ENCODE measurements around the gene CRTC1. TPM values are rescaled to one million over a fixed set of nuclear protein-coding genes. Genes with fewer than 3 reads are reported as not detected.

Gene CRTC1
- total RNA-seq, 2 experiments from 2014 or later = 5.9 to 6.4 TPM

GRCh38 chr19:18784786-18785120, 101.3 kb downstream of the CRTC1 start:
- no peak overlapping the region for H3K4me3 Mint-ChIP-seq
- peaks cover 5% of the 10 kb centered on the region for H3K36me3 Mint-ChIP-seq
- ATAC-seq (no peak), DNase-seq (no peak)
- H3K9me3 Mint-ChIP-seq (ENCODE audit: low read depth) = no peaks in the 10 kb centered on the region
- H3K27ac Mint-ChIP-seq = no peak overlapping the region
- CTCF ChIA-PET = no interaction called here
- peaks cover 41% of the 10 kb centered on the region for H3K27me3 Mint-ChIP-seq
- peaks cover 21% of the 10 kb centered on the region for H3K4me1 Mint-ChIP-seq

DNA sequence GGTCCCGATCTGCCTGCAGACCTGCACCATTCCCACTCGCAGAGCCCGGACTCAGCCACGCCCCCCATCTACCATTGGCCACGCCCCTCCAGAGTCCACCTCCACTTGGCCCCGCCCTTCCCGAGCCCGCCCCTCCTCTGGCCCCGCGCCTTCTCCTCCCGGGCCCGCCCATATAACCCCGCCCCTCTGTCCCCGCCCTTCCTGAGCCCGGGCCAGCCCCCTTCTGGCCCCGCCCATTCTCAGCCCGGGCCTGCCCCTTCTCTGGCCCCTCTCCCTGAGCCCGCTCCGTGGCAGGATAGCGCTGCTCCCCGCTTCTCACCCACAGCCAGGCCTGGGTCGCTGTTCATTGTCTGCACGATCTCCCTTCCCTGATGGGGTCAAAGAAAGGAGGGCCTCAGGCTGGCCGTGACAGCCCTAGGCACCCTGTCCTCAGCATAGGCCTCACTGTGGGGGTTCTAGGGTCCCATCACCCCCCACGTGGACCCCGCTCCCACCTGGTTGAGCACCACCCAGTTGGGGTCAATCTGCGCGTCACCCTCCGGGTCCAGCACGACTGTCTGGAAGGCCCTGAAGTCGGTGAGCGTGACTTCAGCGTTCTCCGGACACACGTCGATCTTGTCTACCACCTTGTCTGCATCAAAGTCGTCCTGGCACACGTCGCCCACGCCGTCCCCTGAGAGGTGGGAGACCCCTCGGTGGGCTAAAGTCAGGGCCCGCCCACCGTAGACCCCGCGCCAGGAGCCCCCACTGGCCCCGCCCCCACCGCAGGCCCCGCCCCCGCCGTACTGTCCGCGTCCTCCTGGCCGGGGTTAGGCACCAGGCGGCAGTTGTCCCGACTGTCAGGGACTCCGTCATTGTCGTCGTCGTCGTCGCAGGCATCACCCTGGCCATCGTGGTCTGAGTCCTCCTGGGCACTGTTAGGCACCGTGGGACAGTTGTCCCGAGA, 102.0 kb downstream of the CRTC1 start:
- DNase-seq (peak; percentile 78), ATAC-seq (peak; percentile 76)
- peaks cover 47% of the 10 kb centered on the region for H3K27me3 Mint-ChIP-seq
- CTCF ChIA-PET = no interaction called here
- H3K4me3 Mint-ChIP-seq = no peak overlapping the region
- H3K4me1 Mint-ChIP-seq = peaks cover 24% of the 10 kb centered on the region
- H3K9me3 Mint-ChIP-seq (ENCODE audit: low read depth) = no peaks in the 10 kb centered on the region
- H3K27ac Mint-ChIP-seq = no peak overlapping the region
- H3K36me3 Mint-ChIP-seq = peaks cover 5% of the 10 kb centered on the region

DNA sequence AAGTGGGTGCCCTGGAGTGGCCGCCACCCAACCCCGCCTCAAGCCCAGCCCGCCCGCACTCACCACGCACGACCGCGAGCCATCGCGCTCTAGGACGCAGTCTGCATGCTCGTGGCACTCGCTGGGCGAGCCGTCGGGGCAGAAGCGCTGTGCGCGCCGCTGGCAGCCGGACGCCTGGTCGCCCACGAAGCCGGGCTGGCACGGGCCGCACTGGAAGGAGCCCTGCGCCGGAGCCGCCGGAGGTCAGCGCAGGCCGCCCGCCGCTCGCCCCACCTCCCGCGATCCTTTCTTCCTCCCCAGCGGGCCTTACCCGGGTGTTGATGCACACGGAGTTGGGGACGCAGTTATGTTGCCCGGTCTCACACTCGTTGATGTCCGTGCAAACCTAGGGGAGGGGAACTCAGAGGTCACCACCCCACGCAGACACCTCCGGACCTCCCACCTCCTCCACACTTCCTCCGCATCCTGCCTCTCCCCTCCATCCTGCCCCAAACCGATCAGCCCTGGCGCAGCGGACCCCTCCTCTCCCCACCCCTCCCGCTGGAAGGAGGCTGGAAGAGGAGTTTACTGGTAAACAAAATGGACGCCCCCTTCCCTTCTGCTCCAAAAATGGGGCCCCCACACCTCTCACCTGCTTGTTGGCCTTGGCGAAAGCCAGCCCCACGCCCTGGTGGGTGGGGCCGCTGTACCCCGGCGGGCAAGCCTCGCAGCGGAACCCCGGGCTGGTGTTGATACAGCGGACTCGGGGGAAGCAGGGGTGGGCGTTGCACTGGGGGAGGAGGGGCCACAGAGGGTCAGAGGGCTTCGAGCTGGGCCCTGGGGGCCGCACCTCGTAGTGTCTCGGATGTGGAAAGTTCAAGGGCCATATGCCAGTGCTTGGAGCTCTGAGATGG, 105.3 kb downstream of the CRTC1 start:
- no peak for ATAC-seq
- Mint-ChIP-seq H3K27ac (peak overlapping the region; percentile 22), H3K9me3 (ENCODE audit: low read depth) (no peaks in the 10 kb centered on the region), H3K27me3 (peaks cover 78% of the 10 kb centered on the region), H3K36me3 (peaks cover 5% of the 10 kb centered on the region), H3K4me1 (peaks cover 24% of the 10 kb centered on the region), H3K4me3 (no peak overlapping the region)
- no peak for DNase-seq
- CTCF ChIA-PET = no interaction called here

DNA sequence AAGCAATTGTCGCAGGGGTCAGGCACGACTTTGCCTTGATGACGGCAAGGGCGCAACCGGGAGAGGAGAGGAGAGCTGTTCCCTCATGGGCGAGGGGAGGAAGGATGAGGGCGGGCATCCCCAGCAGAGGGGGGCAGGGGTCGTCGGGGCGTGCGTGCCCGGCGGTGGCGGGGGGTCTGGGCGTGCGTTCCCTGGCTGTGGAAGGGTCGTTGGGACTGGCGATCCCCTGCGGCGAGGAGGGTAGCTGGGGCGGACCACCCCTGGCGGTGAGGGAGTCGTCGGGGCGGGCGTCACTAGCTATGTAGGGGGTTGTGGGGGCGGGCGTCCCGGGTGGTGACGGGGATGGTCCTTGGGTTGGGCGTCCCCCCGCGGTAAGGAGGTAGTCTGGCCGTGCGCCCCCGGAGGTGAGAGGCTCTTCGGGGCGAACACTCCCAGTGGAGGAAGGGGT, 106.0 kb downstream of the CRTC1 start:
- Mint-ChIP-seq H3K4me1 (peaks cover 24% of the 10 kb centered on the region), H3K27ac (peak overlapping the region; percentile 22), H3K4me3 (no peak overlapping the region), H3K36me3 (peaks cover 5% of the 10 kb centered on the region), H3K27me3 (peaks cover 82% of the 10 kb centered on the region), H3K9me3 (ENCODE audit: low read depth) (no peaks in the 10 kb centered on the region)
- ATAC-seq (no peak), DNase-seq (no peak)
- CTCF ChIA-PET = no interaction called here

DNA sequence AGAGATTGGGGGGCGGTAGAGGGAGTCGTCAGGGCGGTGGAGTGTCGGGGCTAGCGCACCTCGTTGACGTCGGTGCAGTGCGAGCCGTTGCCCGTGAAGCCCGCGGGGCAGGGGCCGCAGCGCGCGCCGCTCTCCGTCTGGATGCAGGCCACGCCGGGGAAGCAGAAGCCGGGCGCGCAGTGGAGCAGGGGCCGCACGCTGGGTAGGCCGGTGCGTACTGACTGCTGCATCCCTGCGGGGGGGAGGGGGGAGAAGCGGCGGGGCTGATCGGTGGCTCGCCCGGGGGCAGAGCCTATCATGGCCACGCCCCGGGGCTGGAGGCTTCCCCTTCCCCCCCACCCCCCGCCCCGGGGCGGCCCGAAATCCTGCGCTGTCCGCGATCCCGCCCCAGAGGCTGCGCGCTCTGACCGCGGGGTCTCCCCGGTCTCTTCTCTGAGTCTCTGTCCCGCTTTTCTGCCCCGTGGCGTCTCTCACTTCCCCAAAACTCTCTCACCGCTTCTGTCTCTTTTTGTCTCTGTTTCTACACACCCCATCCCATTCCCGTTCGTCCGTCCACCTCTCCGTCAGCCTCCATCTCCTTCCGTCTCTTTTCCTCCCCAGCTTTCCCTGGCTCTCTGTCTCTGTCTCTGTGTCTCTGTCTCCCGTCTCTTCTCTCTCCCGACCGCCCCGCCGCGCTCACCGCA, 106.5 kb downstream of the CRTC1 start:
- Mint-ChIP-seq H3K4me3 (no peak overlapping the region), H3K36me3 (peaks cover 5% of the 10 kb centered on the region), H3K4me1 (peaks cover 24% of the 10 kb centered on the region), H3K27ac (peak overlapping the region; percentile 14), H3K9me3 (ENCODE audit: low read depth) (no peaks in the 10 kb centered on the region), H3K27me3 (peaks cover 86% of the 10 kb centered on the region)
- ATAC-seq (no peak), DNase-seq (no peak)
- CTCF ChIA-PET = interaction anchor here (1.3 kb wide), 1 partner anchor 43 kb away, joined by 3 read pairs; no protein-coding TSS in a partner anchor

- CTCF ChIA-PET = interaction anchor here (1.3 kb wide), 1 partner anchor 42 kb away, joined by 3 read pairs; no protein-coding TSS in a partner anchor
- Mint-ChIP-seq H3K9me3 (ENCODE audit: low read depth) (no peaks in the 10 kb centered on the region), H3K27me3 (peaks cover 83% of the 10 kb centered on the region), H3K36me3 (peaks cover 5% of the 10 kb centered on the region), H3K4me3 (no peak within 1 kb of the TSS), H3K4me1 (peaks cover 21% of the 10 kb centered on the region), H3K27ac (peak within 1 kb of the TSS; percentile 14)
- ATAC-seq (no peak), DNase-seq (no peak)
Measured at GRCh38 chr19:18790566-18791314, 107.3 kb downstream of the CRTC1 start, which contains the start of gene COMP. COMP (minus strand) TSS chr19:18791305; CDS start chr19:18791269, 36 bp downstream.

DNA sequence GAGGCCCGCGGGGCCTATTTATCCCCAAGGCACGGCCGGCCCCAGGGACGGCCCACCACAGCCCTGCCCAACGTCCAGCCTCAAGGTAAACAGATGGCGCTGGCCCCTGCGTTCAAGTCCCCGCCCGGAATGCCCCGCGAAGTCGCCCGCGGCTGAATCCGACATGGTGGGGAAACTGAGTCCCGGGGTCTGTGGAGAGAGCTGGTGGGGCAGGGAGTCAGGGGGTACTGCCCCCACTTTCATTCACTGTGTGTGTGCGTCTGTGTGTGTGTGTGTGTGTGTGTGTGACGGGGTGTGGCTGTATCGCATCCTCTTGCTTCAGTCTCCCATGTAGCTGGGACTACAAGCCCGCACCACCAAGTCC, 107.8 kb downstream of the CRTC1 start:
- Mint-ChIP-seq H3K9me3 (ENCODE audit: low read depth) (no peaks in the 10 kb centered on the region), H3K27ac (no peak overlapping the region), H3K27me3 (peaks cover 82% of the 10 kb centered on the region), H3K36me3 (peaks cover 5% of the 10 kb centered on the region), H3K4me1 (peaks cover 18% of the 10 kb centered on the region), H3K4me3 (no peak overlapping the region)
- no peak for DNase-seq
- CTCF ChIA-PET = interaction anchor here (1.3 kb wide), 1 partner anchor 41 kb away, joined by 3 read pairs; no protein-coding TSS in a partner anchor
- no peak for ATAC-seq

DNA sequence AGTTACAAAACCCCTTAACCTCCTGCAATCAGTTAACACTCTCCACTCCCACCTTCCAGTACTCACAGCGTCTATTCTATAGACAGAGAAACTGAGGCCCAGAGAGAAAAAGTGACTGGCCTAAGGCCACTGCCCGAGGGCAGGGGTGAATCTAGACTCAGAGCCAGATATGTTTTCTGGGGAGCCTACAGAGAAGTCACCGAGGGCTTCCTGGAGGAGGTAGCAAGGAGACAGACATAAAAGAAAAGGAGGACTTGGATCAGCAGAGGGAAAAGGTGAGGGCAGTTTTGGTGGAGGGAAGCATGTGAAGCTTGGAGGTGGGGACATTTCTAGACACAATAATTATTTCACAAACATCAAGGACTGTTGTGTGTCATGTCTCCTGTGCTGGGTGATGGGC, 109.2 kb downstream of the CRTC1 start:
- H3K27me3 Mint-ChIP-seq = peaks cover 78% of the 10 kb centered on the region
- CTCF ChIA-PET = interaction anchor here (1.2 kb wide), 1 partner anchor 198 kb away, joined by 4 read pairs; no protein-coding TSS in a partner anchor
- ATAC-seq (no peak), DNase-seq (no peak)
- no peaks in the 10 kb centered on the region for H3K9me3 Mint-ChIP-seq (ENCODE audit: low read depth)
- H3K36me3 Mint-ChIP-seq = peaks cover 2% of the 10 kb centered on the region
- peaks cover 12% of the 10 kb centered on the region for H3K4me1 Mint-ChIP-seq
- H3K4me3 Mint-ChIP-seq = no peak overlapping the region
- H3K27ac Mint-ChIP-seq = no peak overlapping the region

DNA sequence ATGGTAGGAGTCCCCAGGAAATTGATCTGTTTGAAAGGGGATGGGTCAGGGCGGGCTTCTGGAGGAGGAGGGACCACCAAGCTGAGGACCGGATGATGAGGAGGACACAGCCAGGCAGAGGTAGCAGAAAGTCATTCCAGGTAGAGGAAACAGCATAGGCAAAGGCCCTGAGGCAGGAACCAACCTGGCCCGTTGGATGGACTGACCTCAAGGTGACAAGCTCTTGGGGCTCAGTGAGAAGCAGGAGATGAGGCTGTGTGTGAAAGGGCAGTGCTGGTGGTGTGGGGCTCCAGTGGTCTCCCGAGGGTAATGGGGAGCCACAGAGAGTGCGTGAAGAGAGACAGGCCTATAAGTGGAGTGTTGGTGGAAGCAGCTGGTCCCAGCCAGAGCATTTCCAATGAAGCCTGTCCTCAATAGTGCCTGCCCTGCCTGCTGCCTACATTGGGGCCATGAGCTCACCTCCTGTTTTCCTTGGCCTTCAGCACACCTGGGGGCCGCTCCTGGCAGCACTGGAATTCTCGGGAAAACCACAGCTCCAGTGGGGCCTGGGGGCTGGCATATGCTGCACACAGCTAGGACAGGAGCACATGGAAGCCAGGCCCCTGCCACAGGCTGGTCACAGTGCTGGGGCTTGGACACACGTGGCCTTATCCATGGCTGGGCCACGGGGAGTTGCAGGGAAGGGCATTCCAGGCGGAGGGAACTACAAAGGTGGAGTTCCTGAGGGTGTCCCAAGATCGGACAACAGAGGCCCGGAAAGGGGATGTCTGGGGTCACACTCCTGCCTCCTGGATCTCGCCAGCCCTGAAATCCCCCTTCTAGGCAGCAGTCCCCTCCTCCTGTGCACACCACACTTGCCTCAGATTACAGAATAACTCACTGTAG, 109.9 kb downstream of the CRTC1 start:
- Mint-ChIP-seq H3K4me1 (peaks cover 8% of the 10 kb centered on the region), H3K36me3 (peaks cover 2% of the 10 kb centered on the region), H3K27ac (no peak overlapping the region), H3K27me3 (peaks cover 72% of the 10 kb centered on the region), H3K4me3 (no peak overlapping the region), H3K9me3 (ENCODE audit: low read depth) (no peaks in the 10 kb centered on the region)
- DNase-seq = no peak
- no peak for ATAC-seq
- CTCF ChIA-PET = interaction anchor here (1.1 to 1.2 kb wide), 2 partner anchors 54 to 199 kb away, joined by 3 to 4 read pairs; no protein-coding TSS in a partner anchor

- Mint-ChIP-seq H3K36me3 (peaks cover 2% of the 10 kb centered on the region), H3K4me1 (peaks cover 6% of the 10 kb centered on the region), H3K9me3 (ENCODE audit: low read depth) (no peaks in the 10 kb centered on the region), H3K4me3 (no peak overlapping the region), H3K27ac (no peak overlapping the region), H3K27me3 (peaks cover 70% of the 10 kb centered on the region)
- CTCF ChIA-PET = interaction anchor here (1.1 to 1.2 kb wide), 2 partner anchors 53 to 200 kb away, joined by 3 to 4 read pairs; no protein-coding TSS in a partner anchor
- ATAC-seq (no peak), DNase-seq (no peak)
Measured at GRCh38 chr19:18794029-18794313, 110.5 kb downstream of the CRTC1 start.

- Mint-ChIP-seq H3K27ac (no peak overlapping the region), H3K9me3 (ENCODE audit: low read depth) (no peaks in the 10 kb centered on the region), H3K36me3 (no peaks in the 10 kb centered on the region), H3K4me3 (no peak overlapping the region), H3K4me1 (peaks cover 4% of the 10 kb centered on the region), H3K27me3 (peaks cover 63% of the 10 kb centered on the region)
- no peak for ATAC-seq
- no peak for DNase-seq
- CTCF ChIA-PET = no interaction called here
Measured at GRCh38 chr19:18794692-18795091, 111.2 kb downstream of the CRTC1 start.

DNA sequence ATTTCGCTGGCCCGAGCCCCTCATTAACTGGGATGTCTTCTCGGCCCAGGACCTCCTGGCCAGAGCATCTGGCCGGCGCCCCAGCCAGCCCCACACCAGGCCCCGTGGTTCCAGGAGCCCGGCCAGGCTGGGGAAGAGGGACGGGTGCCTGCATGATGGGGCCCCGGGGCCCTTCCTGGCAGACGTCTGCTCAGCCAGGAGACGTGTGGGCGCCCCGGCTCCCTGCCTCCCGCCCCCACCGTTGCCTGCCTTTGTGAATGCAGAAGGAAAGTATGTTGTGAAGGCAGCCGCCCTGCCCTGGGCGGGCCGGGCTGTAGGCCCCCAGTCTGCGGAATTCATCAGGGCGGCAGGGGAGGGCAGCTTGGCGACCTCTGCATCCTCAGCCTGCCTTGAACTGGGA, 112.1 kb downstream of the CRTC1 start:
- ATAC-seq = no peak
- Mint-ChIP-seq H3K9me3 (ENCODE audit: low read depth) (no peaks in the 10 kb centered on the region), H3K4me3 (no peak overlapping the region), H3K27me3 (peaks cover 55% of the 10 kb centered on the region), H3K4me1 (no peaks in the 10 kb centered on the region), H3K36me3 (no peaks in the 10 kb centered on the region), H3K27ac (no peak overlapping the region)
- DNase-seq = no peak
- CTCF ChIA-PET = no interaction called here
